ENCODE results near the gene POU2AF1. TPM values are rescaled to one million over a fixed set of nuclear protein-coding genes. Genes with fewer than 3 reads are reported as not detected.

The POU2AF1 gene
- total and polyA plus RNA-seq, 2 of the 13 experiments (the other 11 are each of a cell fraction or from before 2014, with no cell fraction given) = 1.9 to 3.6 TPM

DNA sequence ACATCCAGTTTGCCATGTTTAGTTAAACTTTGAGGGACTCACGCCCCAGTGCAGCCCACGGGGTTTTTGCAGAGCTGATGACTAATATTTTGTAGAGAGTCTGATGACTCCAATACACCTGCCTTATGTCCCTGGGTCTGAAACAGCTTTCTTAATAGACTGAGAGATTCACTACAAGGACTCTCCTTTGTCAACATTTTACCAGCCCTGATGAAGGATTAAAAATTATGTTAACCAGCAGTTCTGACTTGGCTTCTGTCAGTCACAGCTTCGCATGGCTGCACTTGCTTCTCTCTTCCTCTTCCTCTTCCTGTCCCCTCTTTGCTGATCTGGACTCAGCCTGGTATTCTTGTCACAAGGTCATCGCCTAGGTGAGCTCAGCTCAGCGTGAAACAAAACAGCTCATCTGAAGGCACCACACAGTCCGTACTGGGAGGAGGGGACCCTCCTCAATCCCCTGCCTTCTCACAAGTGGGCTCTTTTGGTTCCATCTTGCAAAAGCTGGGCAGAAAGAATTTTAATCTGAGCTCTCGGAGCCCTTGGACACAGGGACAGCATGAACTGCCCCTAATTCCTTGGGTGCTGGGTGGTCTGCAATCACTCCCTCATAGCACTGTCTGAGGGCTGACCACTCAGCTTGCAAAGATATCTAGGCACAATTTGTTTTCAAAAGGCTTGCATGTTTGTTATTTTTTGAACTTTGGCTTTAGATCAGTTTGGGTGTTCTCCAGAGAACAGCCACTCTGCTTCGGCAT lies 38.1 kb upstream of the POU2AF1 start (continued):
- TF ChIP-seq NFAT5 (CRISPR knock-in tag; IDR thresholded peaks at IDR 0.05) = no peak
- no peak for TF ChIP-seq ZNF720 (CRISPR knock-in tag; IDR thresholded peaks at IDR 0.05)
- no peak for TF ChIP-seq ZNF350 (CRISPR knock-in tag; IDR thresholded peaks at IDR 0.05; ENCODE audit: borderline replicate concordance, low read depth)
- TF ChIP-seq KLF16 (CRISPR knock-in tag; IDR thresholded peaks at IDR 0.05) = no peak
- no peak; the same call in 1 of the 2 replicates for TF ChIP-seq ZNF816 (CRISPR knock-in tag; IDR thresholded peaks at IDR 0.05; ENCODE audit: borderline replicate concordance)
- TF ChIP-seq FOXM1 (CRISPR knock-in tag; IDR thresholded peaks at IDR 0.05) = no peak
- TF ChIP-seq HNF4G (IDR thresholded peaks at IDR 0.05; ENCODE audit: borderline replicate concordance, low read depth, low read length) = 0 out of 2 replicates have a peak, but pooled peaks have one; percentile 18
- no peak for TF ChIP-seq HNF4G (CRISPR knock-in tag; IDR thresholded peaks at IDR 0.05; ENCODE audit: borderline replicate concordance, low read depth)
- TF ChIP-seq SIX4 (CRISPR knock-in tag; IDR thresholded peaks at IDR 0.05) = no peak
- TF ChIP-seq ATF7 (IDR thresholded peaks at IDR 0.05) = no peak
- TF ChIP-seq ATF7 (CRISPR knock-in tag; IDR thresholded peaks at IDR 0.05) = no peak
- TF ChIP-seq ZNF230 (CRISPR knock-in tag; IDR thresholded peaks at IDR 0.05) = no peak
- no peak for TF ChIP-seq ZFAT (CRISPR knock-in tag; conservative IDR thresholded peaks at IDR 0.05)
- TF ChIP-seq KLF6 (CRISPR knock-in tag; IDR thresholded peaks at IDR 0.05) = no peak
- no peak for TF ChIP-seq STAG1 (CRISPR knock-in tag; IDR thresholded peaks at IDR 0.05)
- TF ChIP-seq, protein P1, sequence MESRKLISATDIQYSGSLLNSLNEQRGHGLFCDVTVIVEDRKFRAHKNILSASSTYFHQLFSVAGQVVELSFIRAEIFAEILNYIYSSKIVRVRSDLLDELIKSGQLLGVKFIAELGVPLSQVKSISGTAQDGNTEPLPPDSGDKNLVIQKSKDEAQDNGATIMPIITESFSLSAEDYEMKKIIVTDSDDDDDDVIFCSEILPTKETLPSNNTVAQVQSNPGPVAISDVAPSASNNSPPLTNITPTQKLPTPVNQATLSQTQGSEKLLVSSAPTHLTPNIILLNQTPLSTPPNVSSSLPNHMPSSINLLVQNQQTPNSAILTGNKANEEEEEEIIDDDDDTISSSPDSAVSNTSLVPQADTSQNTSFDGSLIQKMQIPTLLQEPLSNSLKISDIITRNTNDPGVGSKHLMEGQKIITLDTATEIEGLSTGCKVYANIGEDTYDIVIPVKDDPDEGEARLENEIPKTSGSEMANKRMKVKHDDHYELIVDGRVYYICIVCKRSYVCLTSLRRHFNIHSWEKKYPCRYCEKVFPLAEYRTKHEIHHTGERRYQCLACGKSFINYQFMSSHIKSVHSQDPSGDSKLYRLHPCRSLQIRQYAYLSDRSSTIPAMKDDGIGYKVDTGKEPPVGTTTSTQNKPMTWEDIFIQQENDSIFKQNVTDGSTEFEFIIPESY (CRISPR knock-in tag; IDR thresholded peaks at IDR 0.05) = no peak
- no peak for TF ChIP-seq ZNF883 (CRISPR knock-in tag; IDR thresholded peaks at IDR 0.05; ENCODE audit: not compliant biosample characterization)
- TF ChIP-seq, protein P2, sequence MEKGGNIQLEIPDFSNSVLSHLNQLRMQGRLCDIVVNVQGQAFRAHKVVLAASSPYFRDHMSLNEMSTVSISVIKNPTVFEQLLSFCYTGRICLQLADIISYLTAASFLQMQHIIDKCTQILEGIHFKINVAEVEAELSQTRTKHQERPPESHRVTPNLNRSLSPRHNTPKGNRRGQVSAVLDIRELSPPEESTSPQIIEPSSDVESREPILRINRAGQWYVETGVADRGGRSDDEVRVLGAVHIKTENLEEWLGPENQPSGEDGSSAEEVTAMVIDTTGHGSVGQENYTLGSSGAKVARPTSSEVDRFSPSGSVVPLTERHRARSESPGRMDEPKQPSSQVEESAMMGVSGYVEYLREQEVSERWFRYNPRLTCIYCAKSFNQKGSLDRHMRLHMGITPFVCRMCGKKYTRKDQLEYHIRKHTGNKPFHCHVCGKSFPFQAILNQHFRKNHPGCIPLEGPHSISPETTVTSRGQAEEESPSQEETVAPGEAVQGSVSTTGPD (CRISPR knock-in tag; IDR thresholded peaks at IDR 0.05) = no peak
- TF ChIP-seq NR0B2 (CRISPR knock-in tag; IDR thresholded peaks at IDR 0.05) = no peak
- TF ChIP-seq TMF1 (CRISPR knock-in tag; IDR thresholded peaks at IDR 0.05; ENCODE audit: low read depth) = no peak
- TF ChIP-seq FOXP1 (IDR thresholded peaks at IDR 0.05) = no peak
- no peak for TF ChIP-seq FOXP1 (CRISPR knock-in tag; IDR thresholded peaks at IDR 0.05)
- no peak for TF ChIP-seq ZFP1 (CRISPR knock-in tag; IDR thresholded peaks at IDR 0.05)
- TF ChIP-seq NFIC (IDR thresholded peaks at IDR 0.05; ENCODE audit: low read length) = no peak
